ENCODE data around the gene NT5DC3.

Gene NT5DC3

DNA sequence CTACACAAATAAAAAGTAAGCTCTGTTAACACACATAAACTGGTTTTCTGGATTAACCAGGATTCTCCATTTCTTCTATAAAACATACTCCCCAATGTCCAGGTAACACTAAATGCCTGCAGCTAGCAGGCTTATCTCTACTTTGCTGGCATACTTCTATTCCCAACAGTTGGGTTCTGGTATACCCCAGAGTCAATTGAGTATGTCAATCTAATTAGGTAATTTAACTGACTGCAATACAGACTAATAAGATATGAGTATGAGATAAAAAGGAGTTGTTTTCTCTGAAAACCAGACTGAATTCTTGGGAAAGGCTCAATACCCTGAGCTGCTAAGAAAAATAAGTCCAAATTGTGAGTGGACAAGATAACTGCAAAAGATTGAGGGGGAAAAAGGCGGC is 9.4 kb upstream of the NT5DC3 start:
- in situ Hi-C loops (cut with MboI; ENCODE audit: low sequenced_read_pairs, unreplicated experiment) = no loop called here
- TF ChIP-seq, protein P1, sequence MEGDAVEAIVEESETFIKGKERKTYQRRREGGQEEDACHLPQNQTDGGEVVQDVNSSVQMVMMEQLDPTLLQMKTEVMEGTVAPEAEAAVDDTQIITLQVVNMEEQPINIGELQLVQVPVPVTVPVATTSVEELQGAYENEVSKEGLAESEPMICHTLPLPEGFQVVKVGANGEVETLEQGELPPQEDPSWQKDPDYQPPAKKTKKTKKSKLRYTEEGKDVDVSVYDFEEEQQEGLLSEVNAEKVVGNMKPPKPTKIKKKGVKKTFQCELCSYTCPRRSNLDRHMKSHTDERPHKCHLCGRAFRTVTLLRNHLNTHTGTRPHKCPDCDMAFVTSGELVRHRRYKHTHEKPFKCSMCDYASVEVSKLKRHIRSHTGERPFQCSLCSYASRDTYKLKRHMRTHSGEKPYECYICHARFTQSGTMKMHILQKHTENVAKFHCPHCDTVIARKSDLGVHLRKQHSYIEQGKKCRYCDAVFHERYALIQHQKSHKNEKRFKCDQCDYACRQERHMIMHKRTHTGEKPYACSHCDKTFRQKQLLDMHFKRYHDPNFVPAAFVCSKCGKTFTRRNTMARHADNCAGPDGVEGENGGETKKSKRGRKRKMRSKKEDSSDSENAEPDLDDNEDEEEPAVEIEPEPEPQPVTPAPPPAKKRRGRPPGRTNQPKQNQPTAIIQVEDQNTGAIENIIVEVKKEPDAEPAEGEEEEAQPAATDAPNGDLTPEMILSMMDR (IDR thresholded peaks at IDR 0.05; ENCODE audit: borderline replicate concordance, control extremely low read depth, extremely low read depth, insufficient read depth, missing control alignments) = no peak
- DNase-seq (ENCODE audit: low spot score) = no peak

DNA sequence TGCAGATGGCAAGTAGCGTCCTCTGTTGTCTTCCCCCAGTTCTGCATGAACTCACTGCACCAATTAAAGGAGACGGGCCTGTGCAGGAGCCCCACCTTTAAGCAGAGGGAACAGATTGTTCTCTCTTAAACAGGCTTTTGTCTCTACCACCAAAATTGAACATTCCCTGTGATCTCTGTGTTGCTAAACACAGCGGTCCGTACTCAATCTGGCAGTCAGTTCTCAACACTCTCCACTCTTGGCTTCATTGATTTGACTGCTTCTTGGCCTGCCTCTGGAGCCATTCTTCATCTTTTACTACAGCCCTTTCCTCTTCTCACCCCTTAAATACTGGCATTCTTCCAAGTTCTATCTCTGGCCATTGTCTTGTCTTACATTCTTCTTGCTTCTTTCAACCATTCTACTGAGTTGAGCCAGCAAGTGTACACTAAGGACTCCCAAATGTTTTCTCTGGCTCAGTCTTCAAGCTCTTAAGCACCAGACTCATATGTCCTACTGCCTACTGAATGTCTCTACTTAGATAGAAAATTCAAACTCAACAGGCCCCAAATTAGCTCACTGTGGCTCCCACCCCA is 8.0 kb upstream of the NT5DC3 start:
- DNase-seq (ENCODE audit: low spot score) = no peak
- TF ChIP-seq, protein P1 (IDR thresholded peaks at IDR 0.05; ENCODE audit: borderline replicate concordance, control extremely low read depth, extremely low read depth, insufficient read depth, missing control alignments) = no peak
- in situ Hi-C loops (cut with MboI; ENCODE audit: low sequenced_read_pairs, unreplicated experiment) = no loop called here

DNA sequence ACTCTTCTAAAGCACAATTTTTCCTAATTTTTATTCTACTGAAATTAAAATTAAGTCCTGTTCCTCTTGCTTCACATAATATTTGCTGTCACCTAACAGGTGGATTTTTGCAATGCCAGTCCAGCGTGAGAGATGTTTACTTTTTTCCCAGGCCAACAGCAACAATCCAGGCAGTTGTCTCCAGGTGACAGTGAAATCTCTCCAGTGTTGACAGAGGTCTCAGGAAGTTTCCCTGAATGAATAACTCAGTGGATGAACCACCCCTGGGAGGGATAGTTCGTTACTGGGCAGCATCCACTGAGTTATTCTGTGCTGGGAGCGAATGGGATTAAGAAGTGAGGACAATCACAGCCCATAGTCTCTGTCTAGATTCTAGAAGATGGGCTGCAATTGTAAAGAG is 7.1 kb upstream of the NT5DC3 start:
- DNase-seq (ENCODE audit: low spot score) = no peak
- TF ChIP-seq, protein P1 (IDR thresholded peaks at IDR 0.05; ENCODE audit: borderline replicate concordance, control extremely low read depth, extremely low read depth, insufficient read depth, missing control alignments) = no peak
- in situ Hi-C loops (cut with MboI; ENCODE audit: low sequenced_read_pairs, unreplicated experiment) = no loop called here

DNA sequence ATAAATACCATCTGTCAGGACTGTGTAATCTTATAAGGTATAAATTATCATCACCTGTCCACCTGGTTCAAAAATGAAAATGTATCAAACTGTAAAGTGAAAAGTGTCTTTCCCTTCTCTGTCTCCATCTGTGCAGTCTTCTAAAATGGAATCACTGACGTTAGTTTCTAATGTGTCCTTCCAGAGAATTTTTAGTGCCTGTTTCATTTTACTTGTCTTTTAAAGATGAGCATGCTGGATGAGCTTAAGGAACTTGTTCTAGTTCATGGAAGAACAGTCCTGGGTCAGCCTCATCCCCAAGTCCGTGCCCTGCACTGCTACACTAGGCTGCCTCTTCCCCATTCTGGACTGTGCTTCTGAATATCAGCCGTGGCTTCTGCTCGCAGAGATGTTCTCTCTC is 5.4 kb upstream of the NT5DC3 start:
- no peak for DNase-seq (ENCODE audit: low spot score)
- TF ChIP-seq, protein P1 (IDR thresholded peaks at IDR 0.05; ENCODE audit: borderline replicate concordance, control extremely low read depth, extremely low read depth, insufficient read depth, missing control alignments) = no peak
- in situ Hi-C loops (cut with MboI; ENCODE audit: low sequenced_read_pairs, unreplicated experiment) = no loop called here

DNA sequence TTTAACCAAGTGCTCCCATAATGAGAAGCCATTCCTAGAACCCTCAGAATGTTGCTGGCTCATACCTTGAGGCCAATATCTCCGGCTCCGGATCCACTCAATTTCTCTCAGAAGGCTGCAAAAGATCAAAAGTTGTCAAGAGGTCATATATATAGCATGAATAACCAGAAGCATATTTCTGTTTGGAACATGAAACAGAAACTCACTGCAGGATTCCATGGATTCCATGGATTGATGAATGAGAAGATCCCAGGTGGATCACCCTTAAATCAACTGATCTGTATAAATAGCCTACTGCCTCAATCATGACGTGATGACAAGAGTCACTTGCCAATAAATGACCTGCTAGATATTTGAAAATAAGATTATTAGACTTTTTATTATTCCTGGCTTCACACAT is 3.3 kb upstream of the NT5DC3 start:
- TF ChIP-seq, protein P1 (IDR thresholded peaks at IDR 0.05; ENCODE audit: borderline replicate concordance, control extremely low read depth, extremely low read depth, insufficient read depth, missing control alignments) = no peak
- in situ Hi-C loops (cut with MboI; ENCODE audit: low sequenced_read_pairs, unreplicated experiment) = no loop called here
- DNase-seq (ENCODE audit: low spot score) = no peak

DNA sequence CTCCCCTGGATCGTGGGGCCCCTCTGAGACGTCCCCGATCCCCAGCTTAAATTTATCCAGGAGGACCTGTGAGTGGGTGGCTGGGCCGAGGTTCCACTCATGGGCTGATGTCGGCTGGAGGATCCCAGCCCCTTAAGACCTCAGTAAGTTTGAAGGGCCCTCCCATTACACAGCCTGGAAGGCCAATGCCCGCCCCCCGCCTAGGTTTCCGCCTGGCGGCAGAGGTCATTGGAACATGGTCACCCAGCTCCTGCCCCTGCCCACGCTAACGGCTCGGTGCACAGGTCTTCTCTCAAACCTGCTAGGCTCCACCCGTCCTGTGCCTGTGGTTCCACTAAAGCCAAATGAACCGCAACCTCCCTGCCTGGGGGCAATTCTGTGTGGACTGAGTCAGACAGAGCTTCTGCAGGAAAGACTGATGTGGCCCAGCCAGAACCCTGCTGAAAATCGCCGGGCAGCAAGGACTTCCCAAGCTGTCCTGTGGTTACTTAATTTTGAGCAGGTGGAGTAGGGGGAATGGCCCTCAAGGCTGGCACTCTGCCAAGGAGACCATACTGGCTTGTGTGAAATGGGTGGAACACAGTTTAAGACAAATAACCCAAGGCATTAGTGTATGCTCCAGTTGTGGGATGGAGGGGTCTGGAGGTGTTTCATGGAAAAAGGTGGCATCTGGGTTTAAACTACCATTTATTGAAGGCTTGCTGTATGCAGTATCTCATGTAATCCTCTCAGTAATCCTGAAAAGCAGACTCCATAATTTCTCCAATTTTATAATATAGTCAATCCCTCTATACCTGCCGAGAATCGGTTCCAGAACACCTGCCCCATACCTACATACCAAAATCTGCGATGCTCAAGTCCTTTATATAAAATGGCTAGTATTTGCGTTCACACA is 903 bp upstream of the NT5DC3 start:
- TF ChIP-seq, protein P1 (IDR thresholded peaks at IDR 0.05; ENCODE audit: borderline replicate concordance, control extremely low read depth, extremely low read depth, insufficient read depth, missing control alignments) = no peak
- in situ Hi-C loops (cut with MboI; ENCODE audit: low sequenced_read_pairs, unreplicated experiment) = no loop called here
- DNase-seq (ENCODE audit: low spot score) = peak; percentile 61
